ENCODE data around the gene MIS12. TPM values are rescaled to one million over a fixed set of nuclear protein-coding genes. Genes with fewer than 3 reads are reported as not detected.

MIS12 gene
- total RNA-seq, 1 donor from 2014 or later, result 40.3 TPM

DNA sequence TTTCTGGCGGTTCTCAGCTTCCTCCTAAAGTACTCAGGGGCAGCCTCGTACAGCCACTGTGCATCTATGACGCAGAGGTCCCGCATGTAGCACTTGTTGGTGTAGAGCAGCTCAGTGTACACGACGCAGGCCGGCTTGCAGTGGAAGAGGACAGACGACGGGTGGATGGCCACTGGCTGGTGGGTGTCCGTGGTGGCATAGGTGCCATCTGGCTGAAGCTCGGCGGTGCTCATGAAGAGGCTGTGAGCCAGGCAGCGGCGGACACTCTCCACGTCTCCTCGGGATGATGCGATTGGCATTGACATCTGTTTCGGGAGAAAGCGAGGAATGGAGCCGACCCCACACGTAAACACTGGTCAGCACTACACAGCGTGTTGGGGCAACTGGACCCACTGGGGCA is 42.2 kb upstream of the MIS12 start:
- Histone ChIP-seq H3K4me3 (ENCODE audit: low read depth, low read length) (no peak overlapping the region), H3K27me3 (ENCODE audit: control insufficient read depth, insufficient read depth, low read length) (no peaks in the 10 kb centered on the region), H3K36me3 (ENCODE audit: control insufficient read depth, insufficient read depth, low read length) (peaks cover 20% of the 10 kb centered on the region)
- DNase-seq (ENCODE audit: low read depth) (no peak), FAIRE-seq (no peak)
- TF ChIP-seq, protein P1, sequence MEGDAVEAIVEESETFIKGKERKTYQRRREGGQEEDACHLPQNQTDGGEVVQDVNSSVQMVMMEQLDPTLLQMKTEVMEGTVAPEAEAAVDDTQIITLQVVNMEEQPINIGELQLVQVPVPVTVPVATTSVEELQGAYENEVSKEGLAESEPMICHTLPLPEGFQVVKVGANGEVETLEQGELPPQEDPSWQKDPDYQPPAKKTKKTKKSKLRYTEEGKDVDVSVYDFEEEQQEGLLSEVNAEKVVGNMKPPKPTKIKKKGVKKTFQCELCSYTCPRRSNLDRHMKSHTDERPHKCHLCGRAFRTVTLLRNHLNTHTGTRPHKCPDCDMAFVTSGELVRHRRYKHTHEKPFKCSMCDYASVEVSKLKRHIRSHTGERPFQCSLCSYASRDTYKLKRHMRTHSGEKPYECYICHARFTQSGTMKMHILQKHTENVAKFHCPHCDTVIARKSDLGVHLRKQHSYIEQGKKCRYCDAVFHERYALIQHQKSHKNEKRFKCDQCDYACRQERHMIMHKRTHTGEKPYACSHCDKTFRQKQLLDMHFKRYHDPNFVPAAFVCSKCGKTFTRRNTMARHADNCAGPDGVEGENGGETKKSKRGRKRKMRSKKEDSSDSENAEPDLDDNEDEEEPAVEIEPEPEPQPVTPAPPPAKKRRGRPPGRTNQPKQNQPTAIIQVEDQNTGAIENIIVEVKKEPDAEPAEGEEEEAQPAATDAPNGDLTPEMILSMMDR (IDR thresholded peaks at IDR 0.05; ENCODE audit: insufficient read depth, low read length, severe bottlenecking), result no peak

DNA sequence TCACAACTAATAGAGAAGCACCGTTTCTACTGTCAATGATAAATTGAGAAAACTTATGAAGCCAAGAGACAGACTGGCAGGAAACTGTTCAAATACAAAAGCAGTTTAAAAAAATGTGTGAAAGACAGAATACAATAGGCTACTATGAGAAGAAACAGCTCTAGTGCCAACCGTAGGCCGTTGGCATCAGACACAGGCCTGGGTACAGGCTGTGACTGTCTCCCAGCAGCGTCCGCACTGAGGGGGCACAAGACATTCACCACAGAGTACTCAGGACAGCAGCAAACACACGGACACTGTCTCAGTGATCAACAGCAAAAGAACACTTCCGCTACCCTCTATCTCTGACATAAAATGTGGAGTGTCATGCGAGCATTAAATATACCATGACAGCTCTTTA is 39.6 kb upstream of the MIS12 start:
- TF ChIP-seq, protein P1 (IDR thresholded peaks at IDR 0.05; ENCODE audit: insufficient read depth, low read length, severe bottlenecking), result no peak

DNA sequence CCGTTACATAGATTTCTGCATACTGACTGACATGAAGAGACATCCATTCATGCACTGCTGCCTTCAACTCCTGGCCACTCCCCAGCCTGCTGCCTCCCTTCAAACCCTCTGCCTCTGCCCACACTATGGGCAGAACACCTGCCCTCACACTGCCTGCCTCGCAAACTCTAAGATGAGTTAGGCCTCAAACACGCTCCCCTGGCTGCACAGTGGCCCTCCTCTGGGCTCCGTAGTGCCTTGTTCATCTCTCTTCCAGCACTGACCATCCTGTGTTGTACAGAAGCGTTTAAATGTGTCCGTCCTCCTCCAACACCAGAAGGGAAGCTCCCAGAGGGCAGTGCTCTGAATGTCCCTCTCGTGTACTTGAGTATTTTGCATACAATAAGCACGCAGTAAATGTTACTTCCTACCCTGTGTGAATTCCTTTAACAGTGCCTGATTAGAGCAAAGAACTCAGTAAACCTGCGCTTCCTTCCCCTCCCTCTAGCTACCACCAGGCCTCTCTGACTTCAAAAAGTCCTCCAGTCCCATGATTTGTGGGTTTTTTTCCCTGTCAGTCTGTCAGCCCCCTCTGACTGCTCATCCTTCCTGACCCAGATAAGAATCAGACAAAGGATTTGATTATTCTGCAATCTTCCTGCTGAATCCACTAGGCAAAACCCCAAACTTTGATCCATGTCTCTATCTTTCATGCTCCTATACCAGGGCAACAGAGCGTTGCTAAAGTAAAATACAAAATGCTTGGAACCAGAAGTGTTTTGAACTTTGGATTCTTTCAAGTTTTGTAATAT is 21.5 kb upstream of the MIS12 start:
- FAIRE-seq (peak; percentile 28), DNase-seq (ENCODE audit: low read depth) (no peak)
- Histone ChIP-seq H3K36me3 (ENCODE audit: control insufficient read depth, insufficient read depth, low read length) (peaks cover 6% of the 10 kb centered on the region), H3K4me3 (ENCODE audit: low read depth, low read length) (no peak overlapping the region), H3K27me3 (ENCODE audit: control insufficient read depth, insufficient read depth, low read length) (no peaks in the 10 kb centered on the region)
- TF ChIP-seq, protein P1 (IDR thresholded peaks at IDR 0.05; ENCODE audit: insufficient read depth, low read length, severe bottlenecking), result no peak

More for the DNA sequence above, 39.6 kb upstream of the MIS12 start:
- peaks cover 18% of the 10 kb centered on the region for H3K36me3 ChIP-seq (ENCODE audit: control insufficient read depth, insufficient read depth, low read length)
- DNase-seq (ENCODE audit: low read depth) (no peak), FAIRE-seq (no peak)
- H3K27me3 ChIP-seq (ENCODE audit: control insufficient read depth, insufficient read depth, low read length), result no peaks in the 10 kb centered on the region
- no peak overlapping the region for H3K4me3 ChIP-seq (ENCODE audit: low read depth, low read length)

DNA sequence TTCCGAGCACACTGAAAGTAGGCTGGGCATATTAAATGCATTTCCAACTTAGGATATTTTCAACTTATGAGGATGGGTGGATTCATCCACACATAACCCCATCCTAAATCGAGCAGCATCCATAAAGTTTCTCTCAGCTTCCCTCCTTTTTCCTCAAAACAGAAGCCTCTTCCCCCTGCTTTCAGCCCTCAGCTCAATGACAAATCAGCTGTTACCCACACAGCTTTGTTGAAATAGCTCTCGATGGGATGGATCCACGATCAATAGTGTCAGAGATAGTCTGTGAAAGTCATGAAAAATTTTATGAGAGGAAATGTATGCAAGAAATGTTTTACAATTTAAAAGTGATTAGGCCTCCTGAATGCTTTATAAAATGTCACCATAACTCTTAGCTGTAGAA is 20.1 kb upstream of the MIS12 start:
- TF ChIP-seq, protein P1 (IDR thresholded peaks at IDR 0.05; ENCODE audit: insufficient read depth, low read length, severe bottlenecking), result no peak
- FAIRE-seq (no peak), DNase-seq (ENCODE audit: low read depth) (no peak)
- no peaks in the 10 kb centered on the region for H3K27me3 ChIP-seq (ENCODE audit: control insufficient read depth, insufficient read depth, low read length)
- H3K36me3 ChIP-seq (ENCODE audit: control insufficient read depth, insufficient read depth, low read length), result peaks cover 2% of the 10 kb centered on the region
- no peak overlapping the region for H3K4me3 ChIP-seq (ENCODE audit: low read depth, low read length)

DNA sequence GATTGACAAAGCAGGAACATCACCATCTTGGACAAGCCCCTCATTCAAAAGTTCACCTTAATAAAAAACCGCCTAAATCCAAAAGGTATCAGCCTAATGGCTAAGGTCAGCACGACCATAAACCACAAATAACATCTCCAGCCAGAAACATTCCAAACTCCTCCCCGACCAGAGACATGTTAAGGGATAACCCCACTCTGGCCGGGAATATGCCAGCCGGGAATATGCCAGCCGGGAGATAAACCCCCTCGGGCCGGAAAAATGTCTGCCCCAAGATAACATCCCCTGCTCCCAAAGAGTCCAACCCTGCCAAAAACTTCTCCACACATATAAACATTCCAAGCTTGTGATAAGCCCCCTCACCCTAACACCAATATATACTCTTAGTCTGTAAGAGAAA is 18.9 kb upstream of the MIS12 start:
- FAIRE-seq, result no peak
- DNase-seq (ENCODE audit: low read depth), result no peak

More for the DNA sequence above, 18.9 kb upstream of the MIS12 start:
- Histone ChIP-seq H3K4me3 (ENCODE audit: low read depth, low read length) (peak overlapping the region; percentile 93), H3K27me3 (ENCODE audit: control insufficient read depth, insufficient read depth, low read length) (no peaks in the 10 kb centered on the region), H3K36me3 (ENCODE audit: control insufficient read depth, insufficient read depth, low read length) (peaks cover 4% of the 10 kb centered on the region)
- TF ChIP-seq, protein P1 (IDR thresholded peaks at IDR 0.05; ENCODE audit: insufficient read depth, low read length, severe bottlenecking), result no peak
